ENCODE results near the gene POMT2.

DNA sequence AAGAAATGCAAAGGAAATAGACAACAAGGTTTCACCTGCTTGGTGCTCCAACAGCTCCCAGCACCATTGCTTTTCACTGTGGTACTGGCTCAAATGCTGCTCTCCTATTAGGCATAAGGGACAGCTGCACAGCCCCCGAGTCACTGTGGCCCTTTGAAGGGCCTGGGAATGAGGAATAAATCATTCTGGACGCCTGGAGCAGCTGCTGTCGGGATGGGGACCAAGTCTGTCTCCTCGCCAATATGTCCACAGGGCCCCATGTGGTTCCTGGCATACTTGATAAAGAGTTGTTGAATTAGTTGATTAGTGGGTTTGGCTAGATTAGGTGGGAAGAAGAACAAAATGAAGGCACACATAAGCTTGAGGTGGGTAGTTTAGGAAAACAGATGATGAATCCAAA, 36.6 kb downstream of the POMT2 start:
- TF ChIP-seq POLR2A (IDR thresholded peaks at IDR 0.05): no peak
- TF ChIP-seq, protein P1, sequence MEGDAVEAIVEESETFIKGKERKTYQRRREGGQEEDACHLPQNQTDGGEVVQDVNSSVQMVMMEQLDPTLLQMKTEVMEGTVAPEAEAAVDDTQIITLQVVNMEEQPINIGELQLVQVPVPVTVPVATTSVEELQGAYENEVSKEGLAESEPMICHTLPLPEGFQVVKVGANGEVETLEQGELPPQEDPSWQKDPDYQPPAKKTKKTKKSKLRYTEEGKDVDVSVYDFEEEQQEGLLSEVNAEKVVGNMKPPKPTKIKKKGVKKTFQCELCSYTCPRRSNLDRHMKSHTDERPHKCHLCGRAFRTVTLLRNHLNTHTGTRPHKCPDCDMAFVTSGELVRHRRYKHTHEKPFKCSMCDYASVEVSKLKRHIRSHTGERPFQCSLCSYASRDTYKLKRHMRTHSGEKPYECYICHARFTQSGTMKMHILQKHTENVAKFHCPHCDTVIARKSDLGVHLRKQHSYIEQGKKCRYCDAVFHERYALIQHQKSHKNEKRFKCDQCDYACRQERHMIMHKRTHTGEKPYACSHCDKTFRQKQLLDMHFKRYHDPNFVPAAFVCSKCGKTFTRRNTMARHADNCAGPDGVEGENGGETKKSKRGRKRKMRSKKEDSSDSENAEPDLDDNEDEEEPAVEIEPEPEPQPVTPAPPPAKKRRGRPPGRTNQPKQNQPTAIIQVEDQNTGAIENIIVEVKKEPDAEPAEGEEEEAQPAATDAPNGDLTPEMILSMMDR (IDR thresholded peaks at IDR 0.05): no peak
